ENCODE measurements around the gene GGA1.

- no peak for TF ChIP-seq TEAD4 (IDR thresholded peaks at IDR 0.05)
- no peak for TF ChIP-seq RAD21 (IDR thresholded peaks at IDR 0.05; ENCODE audit: low read depth)
- no peak for TF ChIP-seq REST (IDR thresholded peaks at IDR 0.05; ENCODE audit: low read depth)
- TF ChIP-seq EP300 (IDR thresholded peaks at IDR 0.05; ENCODE audit: borderline replicate concordance) = no peak
- TF ChIP-seq USF1 (IDR thresholded peaks at IDR 0.05) = no peak
- TF ChIP-seq TAF1 (IDR thresholded peaks at IDR 0.05; ENCODE audit: low read depth) = no peak
- TF ChIP-seq MAX (IDR thresholded peaks at IDR 0.05) = no peak
- no peak for TF ChIP-seq CREB1 (IDR thresholded peaks at IDR 0.05; ENCODE audit: low read depth)
- no peak for TF ChIP-seq YY1 (IDR thresholded peaks at IDR 0.05; ENCODE audit: low read depth)
- TF ChIP-seq TCF12 (IDR thresholded peaks at IDR 0.05; ENCODE audit: low read depth) = no peak
- TF ChIP-seq EGR1 (IDR thresholded peaks at IDR 0.05) = no peak
- TF ChIP-seq NFIC (IDR thresholded peaks at IDR 0.05) = no peak
- TF ChIP-seq CEBPB (IDR thresholded peaks at IDR 0.05) = no peak
- TF ChIP-seq FOXM1 (IDR thresholded peaks at IDR 0.05; ENCODE audit: borderline replicate concordance, low read depth) = no peak
Measured at GRCh38 chr22:37564111-37564711, 44.4 kb upstream of the GGA1 start.
